Choroid plexus epithelial cell (primary cell): ENCODE measurements around the gene LCOR.

Experiments used
- DNase-seq: peaks from one replicate; pipeline ENCODE4 v3.0.0-alpha.2; 2010; ENCODE audit warnings: low read depth
- H3K4me3 ChIP-seq: 2 replicates; pipeline ENCODE4 v1.5.1; 2011; ENCODE audit warnings: low read depth, mild to moderate bottlenecking, control low read depth, low read length, moderate library complexity
- TF ChIP-seq, protein P1 (sequence below): conservative IDR thresholded peaks from 2 replicates; pipeline ENCODE4 v1.5.1; 2011; ENCODE audit warnings: low read depth, mild to moderate bottlenecking, control low read depth, inconsistent platforms, low read length, moderate library complexity

Gene LCOR

DNA sequence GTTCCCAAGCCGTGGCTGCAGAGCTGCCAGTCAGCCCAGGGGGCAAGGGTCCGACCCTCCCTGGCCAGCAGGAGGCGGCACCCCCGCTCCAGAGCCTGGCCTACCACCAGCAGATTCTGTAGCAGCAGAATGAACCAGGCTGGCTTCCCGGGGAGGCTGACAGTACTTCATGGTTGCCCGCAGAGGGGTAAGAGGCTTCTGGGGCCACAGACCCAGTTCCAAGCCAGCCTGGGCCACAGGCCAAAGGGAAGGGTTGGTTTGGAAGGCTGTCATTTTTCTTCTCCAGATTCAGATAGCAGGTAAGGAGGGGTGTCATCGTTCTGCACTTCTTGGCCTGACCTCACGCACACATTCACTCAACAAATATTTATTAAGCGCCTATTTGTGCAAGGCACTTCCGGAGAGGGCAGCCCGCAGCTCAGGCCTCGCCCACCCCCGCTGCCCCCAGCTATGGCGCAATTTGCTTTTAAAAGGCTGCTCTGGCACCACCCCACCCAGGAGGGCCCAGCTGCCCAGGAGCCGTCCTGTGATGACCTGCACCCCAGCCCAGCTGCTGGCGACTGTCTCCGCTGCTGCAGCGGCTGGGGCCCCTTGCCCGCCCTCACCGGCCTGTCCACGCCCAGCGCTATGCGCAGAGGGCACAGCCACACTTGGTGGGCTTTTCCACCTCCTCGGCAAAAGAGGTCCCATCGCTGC, 168.5 kb downstream of the LCOR start:
- no peak for DNase-seq
- H3K4me3 ChIP-seq = no peak overlapping the region

DNA sequence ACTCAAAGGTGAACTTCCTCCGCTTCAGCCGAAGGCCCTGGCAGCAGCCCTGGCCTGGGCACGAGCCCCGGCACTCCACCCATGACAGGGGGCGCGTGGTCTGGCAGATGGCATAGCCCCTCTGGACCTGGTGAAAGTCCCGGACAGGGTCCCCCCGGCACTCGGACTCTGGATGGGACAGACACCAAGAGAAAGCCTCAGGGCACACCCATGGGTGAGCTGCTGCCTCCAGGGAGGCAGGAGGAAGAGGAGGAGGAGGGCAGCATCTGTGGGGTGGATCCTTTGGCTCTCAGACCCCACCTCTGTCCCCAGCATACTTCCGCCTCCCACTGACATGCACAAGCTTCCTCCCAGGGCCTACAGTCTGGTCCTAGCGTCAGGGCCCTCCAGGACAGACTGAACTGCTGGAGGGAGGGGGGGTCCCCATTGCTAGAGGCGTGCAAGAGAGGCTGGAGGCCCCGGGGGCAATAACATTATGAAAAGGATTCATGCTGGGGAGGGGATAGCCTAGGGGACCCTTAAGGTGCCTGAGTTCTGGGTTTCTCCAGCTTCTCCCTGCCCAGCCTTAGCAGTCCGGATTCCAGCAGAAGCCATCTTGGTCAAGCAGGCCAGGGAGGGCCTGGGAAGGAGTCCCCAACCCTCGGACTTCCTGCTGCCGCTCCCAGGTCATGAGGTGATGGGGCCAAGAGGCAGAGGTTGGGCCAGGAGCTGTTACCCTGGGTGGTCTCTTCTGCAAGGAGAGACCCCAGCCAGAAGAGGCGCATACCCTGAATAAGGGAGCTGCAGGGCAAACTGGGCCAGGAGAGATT, 169.3 kb downstream of the LCOR start:
- no peak for DNase-seq
- TF ChIP-seq, protein P1, sequence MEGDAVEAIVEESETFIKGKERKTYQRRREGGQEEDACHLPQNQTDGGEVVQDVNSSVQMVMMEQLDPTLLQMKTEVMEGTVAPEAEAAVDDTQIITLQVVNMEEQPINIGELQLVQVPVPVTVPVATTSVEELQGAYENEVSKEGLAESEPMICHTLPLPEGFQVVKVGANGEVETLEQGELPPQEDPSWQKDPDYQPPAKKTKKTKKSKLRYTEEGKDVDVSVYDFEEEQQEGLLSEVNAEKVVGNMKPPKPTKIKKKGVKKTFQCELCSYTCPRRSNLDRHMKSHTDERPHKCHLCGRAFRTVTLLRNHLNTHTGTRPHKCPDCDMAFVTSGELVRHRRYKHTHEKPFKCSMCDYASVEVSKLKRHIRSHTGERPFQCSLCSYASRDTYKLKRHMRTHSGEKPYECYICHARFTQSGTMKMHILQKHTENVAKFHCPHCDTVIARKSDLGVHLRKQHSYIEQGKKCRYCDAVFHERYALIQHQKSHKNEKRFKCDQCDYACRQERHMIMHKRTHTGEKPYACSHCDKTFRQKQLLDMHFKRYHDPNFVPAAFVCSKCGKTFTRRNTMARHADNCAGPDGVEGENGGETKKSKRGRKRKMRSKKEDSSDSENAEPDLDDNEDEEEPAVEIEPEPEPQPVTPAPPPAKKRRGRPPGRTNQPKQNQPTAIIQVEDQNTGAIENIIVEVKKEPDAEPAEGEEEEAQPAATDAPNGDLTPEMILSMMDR = no peak
- H3K4me3 ChIP-seq = no peak overlapping the region

More for the DNA sequence above, 168.5 kb downstream of the LCOR start:
- TF ChIP-seq, protein P1 = no peak

DNA sequence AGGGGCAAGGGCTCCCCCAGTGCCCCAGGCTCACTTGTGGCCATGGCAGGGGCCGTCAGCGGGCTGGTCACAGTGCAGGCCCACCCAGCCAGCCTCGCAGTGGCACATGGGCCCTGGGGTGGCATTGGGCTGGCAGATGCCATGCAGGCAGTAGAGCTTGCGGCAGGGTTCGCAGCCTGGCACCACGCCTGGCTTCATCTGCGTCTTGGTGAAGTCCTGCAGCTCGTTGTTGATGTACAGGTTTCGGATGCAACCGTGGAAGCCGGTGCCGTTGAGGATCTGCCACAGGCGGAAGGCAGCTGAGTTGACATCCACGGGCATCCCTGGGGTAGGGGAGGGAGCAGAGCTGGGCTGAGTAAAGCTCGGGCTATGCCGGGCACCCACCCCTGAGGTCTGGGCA, 170.6 kb downstream of the LCOR start:
- DNase-seq = no peak
- no peak overlapping the region for H3K4me3 ChIP-seq
- TF ChIP-seq, protein P1 = no peak

DNA sequence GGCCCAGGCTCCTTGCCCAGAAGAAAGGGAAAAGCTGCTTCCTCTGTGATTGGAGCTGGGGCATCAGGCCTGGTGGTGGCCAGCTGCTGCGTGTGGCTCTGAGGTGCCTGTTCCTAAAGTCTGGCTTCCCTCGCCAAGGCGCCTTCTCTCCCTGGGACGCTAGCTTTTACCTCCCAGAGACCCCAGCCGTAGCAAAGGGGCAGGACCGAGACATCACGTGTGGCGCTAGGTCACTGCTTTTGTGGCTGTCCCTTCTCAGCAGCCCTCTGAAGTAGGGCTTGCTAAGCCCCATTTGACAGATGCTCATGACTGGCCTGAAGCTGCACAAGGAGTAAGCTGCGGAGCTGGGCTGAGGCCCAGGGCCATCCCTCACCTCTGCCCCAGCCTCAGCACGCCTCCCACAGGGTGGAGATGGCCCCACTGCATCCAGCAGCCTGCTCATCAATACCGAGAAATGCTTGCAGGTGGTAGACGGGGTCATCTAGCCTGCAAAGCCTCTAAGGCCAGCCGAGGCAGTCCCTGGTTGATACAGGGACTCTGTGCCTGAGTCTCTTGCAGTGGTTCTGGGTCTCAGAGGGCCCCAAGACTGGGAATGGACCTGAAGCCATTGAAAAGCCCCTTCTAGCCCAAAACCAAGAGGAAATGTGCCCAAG, 171.2 kb downstream of the LCOR start:
- TF ChIP-seq, protein P1 = no peak
- no peak overlapping the region for H3K4me3 ChIP-seq
- DNase-seq = no peak

DNA sequence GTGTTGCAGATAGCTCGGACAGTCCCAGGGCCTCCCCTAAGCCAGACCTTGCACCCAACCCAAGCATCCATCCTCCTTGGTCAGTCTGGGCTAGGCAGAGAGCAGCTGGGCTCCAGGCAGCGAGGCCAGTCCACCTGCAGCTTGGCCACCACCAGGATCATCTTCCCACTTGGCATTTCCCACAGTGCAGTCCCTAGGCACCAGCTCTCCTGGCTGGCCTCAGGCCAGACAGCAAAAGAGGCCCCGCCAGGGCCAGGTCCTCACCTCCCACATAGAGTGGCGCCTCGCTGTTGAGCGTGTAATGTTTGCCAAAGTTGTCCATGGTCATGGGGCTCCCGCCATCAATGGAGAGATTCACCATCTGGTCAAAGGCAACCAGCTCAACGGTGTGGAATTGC, 171.7 kb downstream of the LCOR start:
- DNase-seq = no peak
- H3K4me3 ChIP-seq = no peak overlapping the region
- TF ChIP-seq, protein P1 = no peak

DNA sequence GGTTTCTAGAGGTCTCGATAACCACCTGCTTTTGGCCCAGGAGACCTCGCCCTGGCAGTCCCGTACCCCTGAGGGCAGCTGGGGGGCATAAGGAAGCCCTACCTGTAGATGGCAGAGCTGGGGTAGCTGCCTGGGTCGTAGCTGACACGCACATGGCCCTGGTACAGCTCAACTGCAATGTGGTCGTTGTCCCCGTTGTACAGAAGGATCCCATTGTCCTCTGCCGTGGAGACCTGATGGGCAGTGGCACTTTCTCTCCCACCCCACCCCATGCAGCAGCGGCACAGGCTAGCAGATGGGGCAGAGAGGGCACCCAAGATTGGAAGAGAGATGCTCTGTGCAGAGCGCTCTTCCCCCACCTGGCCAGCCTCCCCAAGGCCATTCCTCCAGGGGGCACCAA, 172.5 kb downstream of the LCOR start:
- H3K4me3 ChIP-seq = no peak overlapping the region
- no peak for DNase-seq
- TF ChIP-seq, protein P1 = no peak
